ENCODE measurements around the gene LMOD3. TPM values are rescaled to one million over a fixed set of nuclear protein-coding genes. Genes with fewer than 3 reads are reported as not detected.

The LMOD3 gene
- total and polyA plus RNA-seq, 2 of the 4 experiments (the other 2 are of a cell fraction) = not detected

DNA sequence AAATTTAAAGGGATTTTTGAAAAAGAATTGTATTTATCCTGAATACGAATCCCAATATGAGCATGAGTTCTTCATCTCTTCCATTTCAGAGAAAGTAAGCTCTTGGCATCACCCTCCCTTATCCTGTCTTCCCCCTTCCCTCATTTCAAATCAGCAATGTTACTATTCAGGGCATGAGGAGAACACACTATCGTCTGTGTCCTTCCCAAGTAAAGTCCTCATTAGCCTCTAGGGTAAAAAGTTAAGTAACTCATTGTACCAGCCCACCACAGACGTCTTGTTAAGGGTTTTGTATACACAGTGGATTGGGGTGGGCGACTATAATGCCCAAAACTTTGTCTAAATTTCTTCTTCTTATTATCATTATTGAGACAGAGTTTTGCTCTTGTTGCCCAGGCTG lies 22.8 kb downstream of the LMOD3 start:
- intact Hi-C loops (cut with micrococcal nuclease) (no loop called here), in situ Hi-C loops (cut with MboI; ENCODE audit: low sequenced_read_pairs) (no loop called here), dilution Hi-C loops (cut with HindIII; ENCODE audit: low sequenced_read_pairs, unreplicated experiment) (no loop called here)
- CTCF ChIA-PET = interaction anchor here (1.2 kb wide), 1 partner anchor 9 kb away, joined by 4 read pairs; no protein-coding TSS in a partner anchor
- Histone ChIP-seq H2AK9ac (replicated peaks; ENCODE audit: low read depth, low read length, poor library complexity) (no peak overlapping the region), H3K9ac (ENCODE audit: low read depth, low read length) (no peak overlapping the region), H2BK5ac (ENCODE audit: low read depth, low read length, poor library complexity, severe bottlenecking) (no peak overlapping the region), H3K18ac (ENCODE audit: low read depth, low read length) (no peak overlapping the region), H3K9me1 (ENCODE audit: insufficient read depth, low read length) (peaks cover 8% of the 10 kb centered on the region; the same call in 1 of the 2 replicates), H3K14ac (replicated peaks; ENCODE audit: low read depth, low read length) (no peak overlapping the region), H4K20me1 (ENCODE audit: insufficient read depth, low read length) (peaks cover 12% of the 10 kb centered on the region; the same call in 1 of the 2 replicates), H3K27me3 (ENCODE audit: control insufficient read depth, insufficient read depth, low read length) (no peaks in the 10 kb centered on the region), H3K4me1 (ENCODE audit: control insufficient read depth, insufficient read depth, low read length) (peaks cover 2% of the 10 kb centered on the region; the same call in 1 of the 2 replicates), H3K23ac (ENCODE audit: low read depth, low read length) (no peak overlapping the region), H2BK120ac (ENCODE audit: low read depth, low read length) (no peak overlapping the region), H2AFZ (replicated peaks; ENCODE audit: low read length, poor library complexity) (no peak overlapping the region), H2BK15ac (ENCODE audit: low read depth, low read length) (no peak overlapping the region), H2AK5ac (ENCODE audit: low read depth, low read length) (no peak overlapping the region), H4K5ac (ENCODE audit: low read depth, low read length) (no peak overlapping the region), H3K4ac (ENCODE audit: low read depth, low read length) (no peak overlapping the region), H3K56ac (ENCODE audit: extremely low read depth, insufficient read depth, low read length) (no peak overlapping the region), H3K4me3 (ENCODE audit: insufficient read depth, low read depth, low read length) (no peak overlapping the region), H3K4me2 (ENCODE audit: low read depth, low read length) (no peak overlapping the region), H3K36me3 (ENCODE audit: control insufficient read depth, insufficient read depth, low read length) (peaks cover 24% of the 10 kb centered on the region), H3K79me1 (ENCODE audit: low read depth in 1 of 2, low read length in 2 of 2) (peaks cover 5 to 49% of the 10 kb centered on the region in 2 experiments), H3K27ac (ENCODE audit: insufficient read depth, low read length) (no peak overlapping the region), H3K9me3 (ENCODE audit: control insufficient read depth, insufficient read depth, low read length) (no peaks in the 10 kb centered on the region), H4K8ac (ENCODE audit: low read depth in 2 of 2, low read length in 2 of 2) (no peak overlapping the region), H2BK20ac (ENCODE audit: low read depth, low read length) (no peak overlapping the region), H4K91ac (ENCODE audit: insufficient read depth, low read depth, low read length) (no peak overlapping the region)
- WGBS, 2 experiments (ENCODE audit: extremely low coverage in 2 of 2, insufficient read length in 1 of 2) = no CpG with 5 or more reads among the region's 4 CpGs
- DNase-seq = no peak
- ATAC-seq (ENCODE audit: low read depth) = no peak
- BruUV-seq (replicated peaks) = no TSS peak
- POLR2A ChIA-PET (ENCODE audit: unreplicated experiment) = no interaction called here
- TF ChIP-seq MAZ (IDR thresholded peaks at IDR 0.05; ENCODE audit: borderline replicate concordance, low read depth, low read length) = no peak
- TF ChIP-seq, protein P1, sequence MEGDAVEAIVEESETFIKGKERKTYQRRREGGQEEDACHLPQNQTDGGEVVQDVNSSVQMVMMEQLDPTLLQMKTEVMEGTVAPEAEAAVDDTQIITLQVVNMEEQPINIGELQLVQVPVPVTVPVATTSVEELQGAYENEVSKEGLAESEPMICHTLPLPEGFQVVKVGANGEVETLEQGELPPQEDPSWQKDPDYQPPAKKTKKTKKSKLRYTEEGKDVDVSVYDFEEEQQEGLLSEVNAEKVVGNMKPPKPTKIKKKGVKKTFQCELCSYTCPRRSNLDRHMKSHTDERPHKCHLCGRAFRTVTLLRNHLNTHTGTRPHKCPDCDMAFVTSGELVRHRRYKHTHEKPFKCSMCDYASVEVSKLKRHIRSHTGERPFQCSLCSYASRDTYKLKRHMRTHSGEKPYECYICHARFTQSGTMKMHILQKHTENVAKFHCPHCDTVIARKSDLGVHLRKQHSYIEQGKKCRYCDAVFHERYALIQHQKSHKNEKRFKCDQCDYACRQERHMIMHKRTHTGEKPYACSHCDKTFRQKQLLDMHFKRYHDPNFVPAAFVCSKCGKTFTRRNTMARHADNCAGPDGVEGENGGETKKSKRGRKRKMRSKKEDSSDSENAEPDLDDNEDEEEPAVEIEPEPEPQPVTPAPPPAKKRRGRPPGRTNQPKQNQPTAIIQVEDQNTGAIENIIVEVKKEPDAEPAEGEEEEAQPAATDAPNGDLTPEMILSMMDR (conservative IDR thresholded peaks at IDR 0.05; ENCODE audit: low read depth, low read length) = no peak
- no peak for TF ChIP-seq USF2 (IDR thresholded peaks at IDR 0.05; ENCODE audit: low read depth, low read length)
- no peak for TF ChIP-seq FOS (IDR thresholded peaks at IDR 0.05; ENCODE audit: low read depth, low read length)
- no peak for TF ChIP-seq RFX5 (IDR thresholded peaks at IDR 0.05; ENCODE audit: low read depth, low read length)
- no peak for TF ChIP-seq CHD1 (IDR thresholded peaks at IDR 0.05; ENCODE audit: low read depth, low read length)
- no peak for TF ChIP-seq NFE2L2 (IDR thresholded peaks at IDR 0.05; ENCODE audit: low read depth, low read length)
- TF ChIP-seq MXI1 (IDR thresholded peaks at IDR 0.05; ENCODE audit: borderline replicate concordance, low read depth, low read length) = no peak
- no peak for TF ChIP-seq ELK1 (IDR thresholded peaks at IDR 0.05; ENCODE audit: borderline replicate concordance, low read depth, low read length)
- TF ChIP-seq MAFK (IDR thresholded peaks at IDR 0.05; ENCODE audit: low read depth, low read length) = no peak
- no peak for TF ChIP-seq RAD21 (IDR thresholded peaks at IDR 0.05; ENCODE audit: low read length)
- TF ChIP-seq BHLHE40 (IDR thresholded peaks at IDR 0.05; ENCODE audit: low read depth, low read length) = no peak
- TF ChIP-seq SMC3 (IDR thresholded peaks at IDR 0.05; ENCODE audit: low read depth, low read length) = no peak
- TF ChIP-seq RCOR1 (IDR thresholded peaks at IDR 0.05; ENCODE audit: insufficient replicate concordance, low read length) = no peak
- no peak for TF ChIP-seq POLR2A (IDR thresholded peaks at IDR 0.05; ENCODE audit: low read depth, low read length)
- no peak for TF ChIP-seq CEBPB (IDR thresholded peaks at IDR 0.05; ENCODE audit: low read depth, low read length)
